Stomach (tissue), 9 donors: ENCODE data around the gene AVPR2. TPM values are rescaled to one million over a fixed set of nuclear protein-coding genes. Genes with fewer than 3 reads are reported as not detected.

Experiments used
- DNase-seq, 2 donors: peaks; one replicate each; pipeline versions ENCODE4 v3.0.0 to v3.0.0-alpha.2; 2013 to 2019
- H3K27ac ChIP-seq, 5 donors: fragments of 200-600 bp in 4 of 5; sonication (generic) in 4 of 5; one replicate each; pipeline ENCODE4 v1.5.1; 2013 to 2019; ENCODE audit warnings: mild to moderate bottlenecking in 1 of 5, moderate library complexity in 1 of 5
- H3K27me3 ChIP-seq, 3 donors: fragments of 200-600 bp; sonication (generic); one replicate each; pipeline ENCODE4 v1.5.1; 2017 to 2019; ENCODE audit warnings: mixed run types in 1 of 3
- H3K36me3 ChIP-seq, 4 donors: fragments of 200-600 bp; sonication (generic); 1 replicate in 3 of 4; 2 replicates in 1 of 4; pipeline ENCODE4 v1.5.1; 2016 to 2019
- H3K4me1 ChIP-seq, 4 donors: fragments of 200-600 bp; sonication (generic); one replicate each; pipeline ENCODE4 v1.5.1; 2016 to 2019
- H3K4me3 ChIP-seq, 4 donors: fragments of 200-600 bp; sonication (generic) in 3 of 4; one replicate each; pipeline ENCODE4 v1.5.1; 2016 to 2019; ENCODE audit warnings: mild to moderate bottlenecking in 1 of 4
- H3K9me3 ChIP-seq, 4 donors: fragments of 200-600 bp; sonication (generic); one replicate each; pipeline ENCODE4 v1.5.1; 2016 to 2019
- CTCF ChIP-seq, 7 experiments: fragments of 450-650 bp in 4 of 7; fragments of 200-600 bp in 3 of 7; sonication (generic) in 3 of 7; IDR thresholded peaks; one replicate each; pipeline ENCODE4 v1.5.1; 2016 to 2019; ENCODE audit warnings: antibody characterized with exemption in 7 of 7, control low read depth in 2 of 7, mild to moderate bottlenecking in 1 of 7
- EP300 ChIP-seq: sonication (generic); formaldehyde crosslinking; IDR thresholded peaks from one replicate; pipeline ENCODE4 v1.6.1; 2017; ENCODE audit warnings: antibody characterized with exemption
- POLR2A ChIP-seq, 4 donors: fragments of 450-650 bp; IDR thresholded peaks; one replicate each; pipeline ENCODE4 v1.6.1; 2016; ENCODE audit warnings: antibody characterized with exemption in 4 of 4, control low read depth in 2 of 4, mild to moderate bottlenecking in 1 of 4, moderate library complexity in 1 of 4
- POLR2AphosphoS5 ChIP-seq, 3 donors: sonication (generic); formaldehyde crosslinking; IDR thresholded peaks; one replicate each; pipeline ENCODE4 v1.6.1; 2016; ENCODE audit warnings: antibody characterized with exemption in 3 of 3
- WGBS, 5 donors: extraction: QIAGEN DNeasy Blood & Tissue Kit in 3 of 5; methylation state at CpG; one replicate each; pipeline versions ENCODE4 v1.1.5 to v1.1.7; 2013 to 2018; 5-methylcytosine and 5-hydroxymethylcytosine counted together
- intact Hi-C: fragments of 100-400 bp; cut with DNase I; formaldehyde crosslinking; loops from one replicate; pipeline ENCODE4 v1.15.1; 2023; ENCODE audit warnings: low total_unique reads
- polyA plus RNA-seq, 3 donors: library from polyadenylated mRNA; stranded (reverse); fragments of 200-250 nt; gene quantifications; one replicate each; pipeline ENCODE4 v1.2.3, GENCODE V29; 2013
- total RNA-seq, 5 donors: library from RNA; depleted of rRNA; stranded (reverse); fragments of >200 nt; gene quantifications; one replicate each; pipeline versions ENCODE4 v1.1.0 to v1.2.3, GENCODE V29; 2014 to 2016
- donor health status: healthy with polysubstance abuse.
- donor health status: Bipolar disorder and iron deficiency.
- donor health status: healthy.

AVPR2 gene
- total and polyA plus RNA-seq, 8 donors = 0.19 to 1.4 (median 0.72) TPM; not detected in 4

GRCh38 chrX:153876112-153876491, 28.4 kb upstream of the AVPR2 start:
- H3K9me3 ChIP-seq = no peaks in the 10 kb centered on the region
- no peak for DNase-seq
- intact Hi-C loops = no loop called here
- H3K36me3 ChIP-seq = no peaks in the 10 kb centered on the region
- H3K4me1 ChIP-seq = no peaks in the 10 kb centered on the region
- 41 to 73% (median 61%) methylated on average over 2 to 3 of the region's 3 CpGs for WGBS, 5 donors
- H3K4me3 ChIP-seq = no peak overlapping the region
- no peak for TF ChIP-seq CTCF (IDR thresholded peaks at IDR 0.05)
- no peak for TF ChIP-seq POLR2A (IDR thresholded peaks at IDR 0.05)
- TF ChIP-seq EP300 = no peak
- no peak for TF ChIP-seq POLR2AphosphoS5 (IDR thresholded peaks at IDR 0.05)
- peaks cover 6 to 76% (median 51%) of the 10 kb centered on the region in 3 donors for H3K27me3 ChIP-seq
- no peak overlapping the region for H3K27ac ChIP-seq

GRCh38 chrX:153877571-153878261, 26.8 kb upstream of the AVPR2 start:
- no peaks in the 10 kb centered on the region for H3K4me1 ChIP-seq
- no peaks in the 10 kb centered on the region for H3K36me3 ChIP-seq
- TF ChIP-seq POLR2A (IDR thresholded peaks at IDR 0.05) (no peak), EP300 (no peak), POLR2AphosphoS5 (IDR thresholded peaks at IDR 0.05) (no peak), CTCF (IDR thresholded peaks at IDR 0.05) (no peak)
- H3K4me3 ChIP-seq = no peak overlapping the region
- no peak overlapping the region for H3K27ac ChIP-seq
- 68 to 83% (median 74%) methylated on average over 6 to 8 of the region's 8 CpGs for WGBS, 5 donors
- H3K27me3 ChIP-seq = peaks cover 12 to 80% (median 57%) of the 10 kb centered on the region in 3 donors
- intact Hi-C loops = no loop called here
- no peak for DNase-seq
- H3K9me3 ChIP-seq = no peaks in the 10 kb centered on the region

GRCh38 chrX:153878345-153878744, 26.1 kb upstream of the AVPR2 start:
- no peaks in the 10 kb centered on the region for H3K36me3 ChIP-seq
- peaks cover 14 to 82% (median 63%) of the 10 kb centered on the region in 3 donors for H3K27me3 ChIP-seq
- intact Hi-C loops = no loop called here
- 30 to 38% (median 36%) methylated on average over 5 of the region's 5 CpGs; no CpG with 5 or more reads in 1 of the 5 donors for WGBS, 5 donors
- H3K4me3 ChIP-seq = no peak overlapping the region
- H3K9me3 ChIP-seq = no peaks in the 10 kb centered on the region
- no peak for TF ChIP-seq POLR2AphosphoS5 (IDR thresholded peaks at IDR 0.05)
- no peak for TF ChIP-seq EP300
- TF ChIP-seq POLR2A (IDR thresholded peaks at IDR 0.05) = no peak
- TF ChIP-seq CTCF (IDR thresholded peaks at IDR 0.05) = no peak
- DNase-seq = no peak
- no peak overlapping the region for H3K27ac ChIP-seq
- no peaks in the 10 kb centered on the region for H3K4me1 ChIP-seq

GRCh38 chrX:153878969-153879653, 25.4 kb upstream of the AVPR2 start:
- H3K4me3 ChIP-seq = no peak overlapping the region
- no peaks in the 10 kb centered on the region for H3K9me3 ChIP-seq
- no peaks in the 10 kb centered on the region for H3K36me3 ChIP-seq
- WGBS, 5 donors = 4 to 24% (median 6%) methylated on average over 26 to 28 of the region's 28 CpGs
- intact Hi-C loops = no loop called here
- TF ChIP-seq POLR2AphosphoS5 (IDR thresholded peaks at IDR 0.05) = no peak
- no peak for TF ChIP-seq POLR2A (IDR thresholded peaks at IDR 0.05)
- no peak for TF ChIP-seq EP300
- no peak for TF ChIP-seq CTCF (IDR thresholded peaks at IDR 0.05)
- no peak overlapping the region for H3K27ac ChIP-seq
- H3K4me1 ChIP-seq = no peaks in the 10 kb centered on the region
- DNase-seq = peak in 1 of 2 donors; percentile 51
- peaks cover 22 to 83% (median 71%) of the 10 kb centered on the region in 3 donors for H3K27me3 ChIP-seq
